CD4-positive, alpha-beta T cell treated with Interferon gamma for 1 hour (primary cell): Measurements from ENCODE around the gene HPX.
A peak's percentile ranks its signal among the peaks of the same experiment; 100 is the strongest.

Experiments used
- DNase-seq: peaks from one replicate; pipeline ENCODE4 v3.0.0-alpha.2; 2020

The HPX gene

GRCh38 chr11:6389905-6390717 lies 50.7 kb downstream of the HPX start, which contains the start of gene SMPD1:
TSS of gene SMPD1 (plus strand) at chr11:6390474. CDS start at chr11:6390599, 125 bp downstream.
- peak; percentile 96 for DNase-seq

GRCh38 chr11:6388748-6389147 lies 52.0 kb downstream of the HPX start:
- DNase-seq: no peak

GRCh38 chr11:6387811-6388599 lies 52.8 kb downstream of the HPX start:
- no peak for DNase-seq

- no peak for DNase-seq
Observed at GRCh38 chr11:6385046-6385777, 55.6 kb downstream of the HPX start.
